H9 (cell line): ENCODE measurements around the gene RICTOR. TPM values are rescaled to one million over a fixed set of nuclear protein-coding genes. Genes with fewer than 3 reads are reported as not detected.
A peak's percentile ranks its signal among the peaks of the same experiment; 100 is the strongest.

Experiments
- DNase-seq: peaks from one replicate; pipeline ENCODE4 v3.0.0-alpha.2; 2017
- H2AFZ ChIP-seq: one replicate; pipeline ENCODE4 v1.6.1; 2013; ENCODE audit warnings: mild to moderate bottlenecking, low read length, control low read depth, moderate library complexity
- H2AK5ac ChIP-seq: 2 replicates; pipeline ENCODE4 v1.6.1; 2013; ENCODE audit warnings: low read length, control low read depth, mixed read lengths; ENCODE audit not compliant: insufficient read length
- H2BK120ac ChIP-seq: one replicate; pipeline ENCODE4 v1.6.1; 2013; ENCODE audit warnings: low read depth, mild to moderate bottlenecking, low read length, control low read depth, inconsistent platforms; ENCODE audit not compliant: poor library complexity, severe bottlenecking
- H2BK12ac ChIP-seq: 2 replicates; pipeline ENCODE4 v1.6.1; 2013; ENCODE audit warnings: low read length, control low read depth, mixed read lengths, low read depth; ENCODE audit not compliant: insufficient read length
- H2BK15ac ChIP-seq: 2 replicates; pipeline ENCODE4 v1.6.1; 2013; ENCODE audit warnings: low read depth, low read length, control low read depth
- H2BK20ac ChIP-seq: one replicate; pipeline ENCODE4 v1.6.1; 2013; ENCODE audit warnings: low read depth, mild to moderate bottlenecking, low read length, control low read depth, inconsistent platforms; ENCODE audit not compliant: poor library complexity, severe bottlenecking
- H2BK5ac ChIP-seq: 2 replicates; pipeline ENCODE4 v1.6.1; 2013; ENCODE audit warnings: low read length, control low read depth, mixed read lengths; ENCODE audit not compliant: insufficient read length
- H3K14ac ChIP-seq: 2 replicates; pipeline ENCODE4 v1.6.1; 2013; ENCODE audit warnings: low read length, control low read depth; ENCODE audit not compliant: insufficient read depth
- H3K18ac ChIP-seq: 2 replicates; pipeline ENCODE4 v1.6.1; 2013; ENCODE audit warnings: low read depth, mild to moderate bottlenecking, mixed read lengths, low read length, control low read depth; ENCODE audit not compliant: insufficient read length
- H3K23ac ChIP-seq: 2 replicates; pipeline ENCODE4 v1.6.1; 2013; ENCODE audit warnings: low read length, control low read depth, mixed read lengths, low read depth; ENCODE audit not compliant: insufficient read length
- H3K23me2 ChIP-seq: 2 replicates; pipeline ENCODE4 v1.6.1; 2013; ENCODE audit warnings: low read depth, mild to moderate bottlenecking, mixed read lengths, low read length, control low read depth; ENCODE audit not compliant: insufficient read length, poor library complexity, severe bottlenecking
- H3K27ac ChIP-seq: 2 replicates; pipeline ENCODE4 v1.5.1; 2013; ENCODE audit warnings: low read length, control low read depth, mixed read lengths, low read depth; ENCODE audit not compliant: insufficient read length
- H3K27me3 ChIP-seq: 2 replicates; pipeline ENCODE4 v1.6.1; 2013; ENCODE audit warnings: low read length, control low read depth, inconsistent platforms; ENCODE audit not compliant: insufficient read depth
- H3K4ac ChIP-seq: 2 replicates; pipeline ENCODE4 v1.6.1; 2013; ENCODE audit warnings: low read depth, mild to moderate bottlenecking, control low read depth, inconsistent platforms, low read length, moderate library complexity
- H3K4me1 ChIP-seq: 2 replicates; pipeline ENCODE4 v1.6.1; 2013; ENCODE audit warnings: low read length, control low read depth, inconsistent platforms; ENCODE audit not compliant: insufficient read depth
- H3K4me2 ChIP-seq: 2 replicates; pipeline ENCODE4 v1.6.1; 2013; ENCODE audit warnings: low read length, control low read depth, mixed read lengths; ENCODE audit not compliant: insufficient read length, insufficient read depth
- H3K56ac ChIP-seq: 2 replicates; pipeline ENCODE4 v1.6.1; 2013; ENCODE audit warnings: low read depth, mild to moderate bottlenecking, mixed read lengths, low read length, control low read depth; ENCODE audit not compliant: insufficient read length
- H3K79me1 ChIP-seq: 2 replicates; pipeline ENCODE4 v1.6.1; 2013; ENCODE audit warnings: low read depth, mild to moderate bottlenecking, moderate library complexity, low read length, control low read depth, inconsistent platforms; ENCODE audit not compliant: insufficient read depth, poor library complexity, severe bottlenecking
- H3K79me2 ChIP-seq: 2 replicates; pipeline ENCODE4 v1.6.1; 2013; ENCODE audit warnings: low read length, control low read depth, inconsistent platforms; ENCODE audit not compliant: insufficient read depth
- H3K9ac ChIP-seq: 2 replicates; pipeline ENCODE4 v1.6.1; 2013; ENCODE audit warnings: low read length, control low read depth, mixed read lengths; ENCODE audit not compliant: insufficient read length; ENCODE audit errors: extremely low read depth
- H3K9me3 ChIP-seq: one replicate; pipeline ENCODE4 v1.6.1; 2013; ENCODE audit warnings: low read depth, low read length, inconsistent platforms; ENCODE audit not compliant: control insufficient read depth
- H3T11ph ChIP-seq: one replicate; pipeline ENCODE4 v1.6.1; 2013; ENCODE audit warnings: mild to moderate bottlenecking, low read length, control low read depth, inconsistent platforms
- H4K20me1 ChIP-seq: one replicate; pipeline ENCODE4 v1.6.1; 2013; ENCODE audit not compliant: control insufficient read depth, insufficient read length, insufficient read depth
- H4K5ac ChIP-seq: 2 replicates; pipeline ENCODE4 v1.6.1; 2013; ENCODE audit warnings: low read depth, mild to moderate bottlenecking, mixed read lengths, low read length, control low read depth; ENCODE audit not compliant: insufficient read length
- H4K8ac ChIP-seq: replicated peaks from 2 replicates; pipeline ENCODE4 v1.6.1; 2013; ENCODE audit warnings: low read length, control low read depth, mixed read lengths, low read depth; ENCODE audit not compliant: insufficient read length
- H4K91ac ChIP-seq: 2 replicates; pipeline ENCODE4 v1.6.1; 2013; ENCODE audit warnings: low read depth, mild to moderate bottlenecking, moderate library complexity, mixed read lengths, low read length, control low read depth; ENCODE audit not compliant: insufficient read length
- H3K27ac Mint-ChIP-seq, 3 experiments: 2 replicates in 2 of 3; 3 replicates in 1 of 3; pipeline ENCODE4 v1.8.0; 2020 to 2021; ENCODE audit warnings: mixed read lengths in 3 of 3, mild to moderate bottlenecking in 1 of 3, moderate library complexity in 1 of 3
- H3K27me3 Mint-ChIP-seq: 2 replicates; pipeline ENCODE4 v1.8.0; 2021; ENCODE audit warnings: low read depth, mild to moderate bottlenecking, moderate library complexity, mixed read lengths
- H3K36me3 Mint-ChIP-seq, 3 experiments: 2 replicates in 2 of 3; 3 replicates in 1 of 3; pipeline ENCODE4 v1.8.0; 2020 to 2021; ENCODE audit warnings: low read depth in 3 of 3, mixed read lengths in 3 of 3; ENCODE audit not compliant: insufficient read depth in 1 of 3
- H3K4me1 Mint-ChIP-seq, 2 experiments: 2 replicates each; pipeline ENCODE4 v1.8.0; 2020; ENCODE audit warnings: mixed read lengths in 2 of 2
- H3K4me3 Mint-ChIP-seq, 2 experiments: 2 replicates in 1 of 2; 3 replicates in 1 of 2; pipeline ENCODE4 v1.8.0; 2020 to 2021; ENCODE audit warnings: mild to moderate bottlenecking in 2 of 2, mixed read lengths in 2 of 2, moderate library complexity in 1 of 2
- H3K9me3 Mint-ChIP-seq, 2 experiments: 2 replicates in 1 of 2; 3 replicates in 1 of 2; pipeline ENCODE4 v1.8.0; 2020; ENCODE audit warnings: mild to moderate bottlenecking in 2 of 2, mixed read lengths in 2 of 2, moderate library complexity in 1 of 2
- CTCF ChIP-seq: fragments of 200-600 bp; sonication (generic); conservative IDR thresholded peaks from 3 replicates; pipeline ENCODE4 v1.8.0; 2021; ENCODE audit warnings: antibody characterized with exemption, mild to moderate bottlenecking
- WGBS: extraction: QIAGEN DNeasy Blood & Tissue Kit; methylation state at CpG from one replicate; pipeline ENCODE4 v1.1.7; 2013; ENCODE audit warnings: missing lambda C conversion rate, low lambda C conversion rate, mixed read lengths; ENCODE audit not compliant: insufficient read length; ENCODE audit errors: extremely low coverage; 5-methylcytosine and 5-hydroxymethylcytosine counted together
- total RNA-seq: library from RNA; stranded (reverse); gene quantifications from 2 replicates; pipeline ENCODE4 v1.2.1, GENCODE V29; 2021

RICTOR gene
- total RNA-seq, 1 experiment from 2014 or later, result 20.9 TPM

DNA sequence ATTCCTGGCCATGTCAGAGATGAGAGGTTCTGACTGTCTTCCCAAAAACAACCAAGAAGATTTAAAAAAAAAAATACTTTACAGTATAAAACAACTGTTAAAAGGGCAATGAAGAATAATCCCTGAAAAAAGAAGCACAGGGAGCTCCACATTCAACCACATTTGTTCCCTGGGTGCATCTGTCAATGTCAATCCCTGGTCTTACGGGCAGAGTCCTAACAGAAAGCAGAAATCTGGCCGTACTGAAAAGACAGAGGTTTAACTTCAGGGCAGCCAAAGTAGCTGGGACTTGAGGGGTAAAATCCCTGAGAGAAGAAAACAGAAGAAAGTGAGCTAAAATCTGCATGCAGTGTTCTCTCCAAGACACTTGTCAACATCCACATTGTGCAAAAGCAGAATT, 76.6 kb downstream of the RICTOR start:
- DNase-seq, result no peak
- Histone ChIP-seq H4K91ac (no peak overlapping the region), H3K23ac (no peak overlapping the region), H2BK12ac (no peak overlapping the region), H3T11ph (no peak overlapping the region), H3K9me3 (no peaks in the 10 kb centered on the region), H2BK120ac (no peak overlapping the region), H4K5ac (no peak overlapping the region), H3K14ac (no peak overlapping the region), H3K4ac (no peak overlapping the region), H3K79me2 (no peaks in the 10 kb centered on the region), H2BK5ac (no peak overlapping the region), H3K79me1 (no peaks in the 10 kb centered on the region), H3K56ac (no peak overlapping the region), H2AFZ (no peak overlapping the region), H2BK15ac (no peak overlapping the region), H3K18ac (no peak overlapping the region), H3K4me1 (no peaks in the 10 kb centered on the region), H2AK5ac (no peak overlapping the region), H3K27ac (no peak overlapping the region), H3K23me2 (no peaks in the 10 kb centered on the region), H3K27me3 (no peaks in the 10 kb centered on the region), H3K9ac (no peak overlapping the region), H2BK20ac (no peak overlapping the region), H3K4me2 (no peak overlapping the region), H4K20me1 (no peaks in the 10 kb centered on the region), H4K8ac (no peak overlapping the region)
- no peaks in the 10 kb centered on the region for H3K27me3 Mint-ChIP-seq
- no peak for TF ChIP-seq CTCF
- H3K4me3 Mint-ChIP-seq, result no peak overlapping the region
- H3K4me1 Mint-ChIP-seq, result peaks cover 5 to 7% of the 10 kb centered on the region in 2 experiments; a peak in 3 of 4 replicates
- H3K9me3 Mint-ChIP-seq, result peaks cover 8 to 14% of the 10 kb centered on the region in 2 experiments
- H3K27ac Mint-ChIP-seq, result peak overlapping the region in 2 of 3 experiments; percentile 16 to 90; a peak in 4 of 7 replicates
- WGBS, result no CpG with 5 or more reads among the region's 2 CpGs
- H3K36me3 Mint-ChIP-seq, result peaks cover 11 to 24% (median 15%) of the 10 kb centered on the region in 3 experiments
